HG03469 (cell line): ENCODE results near the gene GPR142.

Experiments used
- ATAC-seq: cut with Tn5 transposase; IDR thresholded peaks from one replicate; pipeline ENCODE4 v1.9.1; 2021; ENCODE audit warnings: mild to moderate bottlenecking, moderate library complexity, moderate number of reproducible peaks; ENCODE audit not compliant: unreplicated experiment

GPR142 gene

GRCh38 chr17:74368341-74369081 is 1.2 kb downstream of the GPR142 start:
- no peak for ATAC-seq

GRCh38 chr17:74369221-74369620 is 1.9 kb downstream of the GPR142 start:
- no peak for ATAC-seq

DNA sequence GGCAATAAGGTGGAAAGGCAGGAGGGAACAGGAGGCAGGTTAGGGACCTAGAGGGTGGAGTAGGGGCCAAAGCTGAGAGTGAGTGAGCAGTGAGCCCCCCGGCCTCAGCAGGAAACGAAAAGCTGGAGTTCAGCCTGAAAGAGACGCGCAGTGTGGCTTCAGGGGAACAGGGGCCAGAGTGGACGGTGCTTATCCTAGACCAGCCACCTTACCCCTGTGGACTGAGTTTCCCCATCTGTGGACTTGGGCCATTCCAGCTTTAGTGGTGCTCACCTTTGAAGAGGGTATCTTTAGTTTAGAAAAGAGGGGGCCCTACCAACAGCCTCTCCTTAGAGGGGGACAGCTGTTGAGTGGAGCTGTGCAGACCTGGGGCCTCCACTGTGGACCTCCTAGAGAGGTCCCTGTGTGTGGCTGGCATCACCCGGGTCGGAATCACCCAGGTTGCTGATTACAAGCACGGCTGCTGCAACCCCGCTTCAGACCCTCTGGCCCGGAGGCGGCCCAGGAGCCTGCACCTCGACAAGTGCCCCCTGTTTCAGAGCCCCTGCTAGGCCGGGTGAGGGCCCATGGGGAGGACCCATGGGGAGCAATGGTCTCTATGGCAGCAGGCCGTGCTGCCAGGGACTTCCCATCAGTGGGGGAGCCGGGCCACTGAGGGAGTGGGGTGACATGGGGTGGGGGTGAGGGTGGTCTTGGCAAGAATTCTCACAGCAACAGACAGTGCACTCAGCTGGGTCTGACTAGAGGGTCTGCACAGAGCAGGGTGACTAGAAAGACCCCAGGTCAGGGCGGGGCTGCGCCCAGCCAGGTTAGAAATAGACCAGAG is 2.6 kb downstream of the GPR142 start:
- no peak for ATAC-seq

GRCh38 chr17:74371653-74372147 is 4.4 kb downstream of the GPR142 start:
- ATAC-seq, result no peak

DNA sequence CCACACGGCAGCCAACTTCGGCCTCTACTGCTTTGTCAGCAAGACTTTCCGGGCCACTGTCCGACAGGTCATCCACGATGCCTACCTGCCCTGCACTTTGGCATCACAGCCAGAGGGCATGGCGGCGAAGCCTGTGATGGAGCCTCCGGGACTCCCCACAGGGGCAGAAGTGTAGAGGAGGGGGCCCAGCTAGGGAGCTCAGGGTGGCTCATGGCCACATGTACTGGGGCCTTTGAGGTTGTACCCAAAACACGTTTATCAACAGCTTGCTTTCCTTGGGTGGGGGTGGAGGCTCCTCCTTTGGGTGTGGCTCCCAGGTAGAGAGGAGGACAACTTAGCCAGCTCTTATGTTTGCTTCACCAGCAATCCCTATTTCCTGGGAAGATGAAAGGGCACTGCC is 5.1 kb downstream of the GPR142 start:
- ATAC-seq, result no peak

GRCh38 chr17:74373838-74374606 is 6.7 kb downstream of the GPR142 start:
- ATAC-seq, result no peak

DNA sequence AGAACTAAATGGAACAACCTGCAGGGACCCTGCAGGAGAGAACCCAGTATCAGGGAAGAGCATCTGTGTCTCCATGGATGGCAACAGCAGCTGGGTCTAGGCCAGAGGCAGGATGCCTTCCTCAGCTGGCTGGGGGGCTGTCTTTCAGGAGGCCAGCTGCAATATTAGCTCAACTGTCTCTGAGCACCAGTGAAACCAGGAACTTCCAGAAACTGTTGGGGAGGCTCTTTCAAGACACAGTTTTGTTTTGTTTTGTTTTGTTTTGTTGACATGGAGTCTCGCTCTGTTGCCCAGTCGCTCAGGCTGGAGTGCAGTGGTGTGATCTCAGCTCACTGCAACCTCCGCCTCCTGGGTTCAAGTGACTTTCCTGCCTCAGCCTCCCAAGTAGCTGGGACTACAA is 7.6 kb downstream of the GPR142 start:
- ATAC-seq, result no peak

GRCh38 chr17:74379495-74380085 is 12.3 kb downstream of the GPR142 start:
- no peak for ATAC-seq

DNA sequence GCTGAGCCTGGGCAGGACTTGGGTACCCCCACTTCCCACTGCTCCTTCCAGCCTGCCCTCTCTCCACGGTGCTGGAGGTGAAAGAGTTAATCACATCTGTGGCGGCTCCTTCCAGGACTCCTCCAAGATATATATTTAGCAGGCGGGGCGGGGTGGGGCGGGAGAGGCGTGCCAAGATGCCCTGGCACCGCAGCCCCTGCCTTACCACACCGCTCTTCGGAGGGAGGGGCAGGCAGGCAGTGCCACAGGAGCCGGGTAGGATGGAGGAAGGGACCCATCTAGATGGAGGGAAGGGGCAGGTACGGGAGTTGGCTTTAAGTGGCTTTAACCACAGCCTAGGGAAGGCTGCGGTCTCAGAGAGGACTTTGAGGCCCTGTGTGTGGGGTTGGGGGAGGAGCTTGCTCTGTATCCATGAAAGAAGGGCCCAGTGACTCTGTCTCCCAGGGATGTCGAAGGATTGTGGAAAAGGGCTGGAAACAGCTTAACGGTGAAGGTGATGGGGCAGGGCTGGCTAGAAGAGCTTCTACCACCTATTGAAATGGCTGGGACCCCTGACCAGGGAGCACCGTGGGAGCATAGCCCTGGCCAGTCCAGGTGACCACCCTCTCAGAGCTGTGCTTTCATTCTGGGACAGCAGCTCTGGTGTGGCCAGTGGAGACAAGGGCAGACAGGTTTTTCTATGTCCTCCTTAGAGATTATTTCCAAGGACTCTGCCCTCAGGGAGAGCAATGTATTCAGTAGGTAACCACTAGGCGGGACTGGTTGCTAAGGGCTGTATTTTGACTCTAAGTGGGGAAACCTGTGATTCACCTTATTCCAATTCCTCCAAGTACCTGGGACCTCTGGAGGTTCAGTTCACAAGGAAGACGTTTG is 13.0 kb downstream of the GPR142 start:
- no peak for ATAC-seq

- ATAC-seq, result no peak
Observed at GRCh38 chr17:74380959-74381808, 13.9 kb downstream of the GPR142 start.

GRCh38 chr17:74383141-74383540 is 15.8 kb downstream of the GPR142 start:
- no peak for ATAC-seq

- no peak for ATAC-seq
Observed at GRCh38 chr17:74385201-74385600, 17.9 kb downstream of the GPR142 start.

DNA sequence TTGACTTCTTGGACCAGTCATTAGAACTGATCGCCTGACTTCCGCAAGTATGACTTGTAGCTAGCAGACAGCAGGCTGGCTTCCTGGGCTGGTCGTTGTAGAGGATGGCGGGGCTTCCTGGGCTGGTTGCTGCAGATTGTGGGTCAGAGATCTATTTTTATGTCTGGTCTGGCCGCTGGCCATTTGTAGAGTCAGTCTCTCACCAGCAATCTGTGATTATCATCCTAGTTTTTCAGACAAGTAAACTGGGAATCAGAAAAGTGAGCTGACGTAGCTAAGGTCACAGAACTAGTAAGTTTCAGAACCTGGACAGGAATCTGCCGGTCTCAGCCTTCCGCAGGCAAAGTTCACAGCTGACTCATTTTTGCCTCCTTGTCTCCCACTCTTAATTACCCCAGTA is 19.1 kb downstream of the GPR142 start:
- ATAC-seq, result no peak

- no peak for ATAC-seq
Observed at GRCh38 chr17:74387365-74388218, 20.3 kb downstream of the GPR142 start.

DNA sequence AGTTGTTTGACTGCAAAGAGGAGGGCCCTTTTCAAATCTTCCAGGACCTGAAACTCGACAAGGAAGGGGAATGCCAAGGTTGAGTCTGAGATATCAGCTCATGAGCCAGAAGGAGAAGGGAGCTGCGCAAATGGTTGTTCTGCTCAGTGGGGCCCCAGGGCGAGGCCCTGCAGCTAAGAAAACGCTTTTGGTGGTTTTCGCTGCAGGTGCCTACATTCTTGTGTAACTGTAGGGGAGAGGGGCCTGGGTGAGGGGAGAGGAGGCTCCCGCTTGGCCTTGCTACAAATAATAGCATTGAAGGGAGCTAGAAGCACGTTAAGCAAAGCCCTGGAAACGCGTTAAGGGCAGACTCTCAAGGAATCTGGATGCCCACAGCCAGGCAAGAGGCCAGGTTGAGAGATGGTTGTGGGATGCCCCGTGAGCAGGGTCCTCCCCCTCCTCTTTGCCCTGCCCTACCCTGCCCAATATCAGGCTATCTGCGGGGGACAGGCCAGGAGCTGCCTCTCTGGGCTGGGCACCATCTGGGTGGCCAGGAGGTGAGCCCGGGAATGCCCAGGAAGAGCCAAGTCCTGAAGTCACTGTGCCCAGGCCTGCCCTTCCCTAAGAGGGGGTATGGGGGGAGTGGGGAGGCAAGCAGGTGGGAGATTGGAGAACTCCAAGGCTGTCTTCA is 21.9 kb downstream of the GPR142 start:
- ATAC-seq, result no peak

- ATAC-seq, result no peak
Observed at GRCh38 chr17:74389937-74390679, 22.8 kb downstream of the GPR142 start.
